Activated CD4-positive, alpha-beta T cell treated with anti-CD3 and anti-CD28 coated beads, Interleukin-2, amount 10 ng/mL, durations not matched to agents 7 days and 5 days (primary cell): ENCODE measurements around the gene SCRN2. TPM values are rescaled to one million over a fixed set of nuclear protein-coding genes. Genes with fewer than 3 reads are reported as not detected.

ENCODE experiments used
- CTCF ChIA-PET: fragments of 350-600 bp; sonication (Branson Sonifier 250); formaldehyde crosslinking; loops from one replicate; lab custom pipeline; 2021; ENCODE audit warnings: antibody characterized with exemption; lab: Charles Lee
- POLR2A ChIA-PET: fragments of 350-600 bp; sonication (Branson Sonifier 250); formaldehyde crosslinking; loops from one replicate; lab custom pipeline; 2021; ENCODE audit warnings: antibody characterized with exemption; lab: Charles Lee
- DNase-seq: peaks from one replicate; pipeline ENCODE4 v3.0.0-alpha.2; 2020
- H3K27ac Mint-ChIP-seq: one replicate; pipeline ENCODE4 v1.8.0; 2021; ENCODE audit warnings: mild to moderate bottlenecking, moderate library complexity, mixed read lengths
- H3K27me3 Mint-ChIP-seq: one replicate; pipeline ENCODE4 v1.8.0; 2021; ENCODE audit warnings: mixed read lengths
- H3K36me3 Mint-ChIP-seq: one replicate; pipeline ENCODE4 v1.8.0; 2021; ENCODE audit warnings: low read depth, mixed read lengths
- H3K4me1 Mint-ChIP-seq: one replicate; pipeline ENCODE4 v1.8.0; 2021; ENCODE audit warnings: mixed read lengths
- H3K4me3 Mint-ChIP-seq: one replicate; pipeline ENCODE4 v1.8.0; 2021; ENCODE audit warnings: mild to moderate bottlenecking, moderate library complexity, mixed read lengths
- H3K9me3 Mint-ChIP-seq: one replicate; pipeline ENCODE4 v1.8.0; 2021; ENCODE audit warnings: mixed read lengths
- total RNA-seq, 2 experiments: library from RNA; stranded (reverse); gene quantifications; one replicate each; pipeline ENCODE4 v1.2.3, GENCODE V29; 2021

The SCRN2 gene
- total RNA-seq, 2 experiments from 2014 or later: 26.8 to 33.2 TPM

DNA sequence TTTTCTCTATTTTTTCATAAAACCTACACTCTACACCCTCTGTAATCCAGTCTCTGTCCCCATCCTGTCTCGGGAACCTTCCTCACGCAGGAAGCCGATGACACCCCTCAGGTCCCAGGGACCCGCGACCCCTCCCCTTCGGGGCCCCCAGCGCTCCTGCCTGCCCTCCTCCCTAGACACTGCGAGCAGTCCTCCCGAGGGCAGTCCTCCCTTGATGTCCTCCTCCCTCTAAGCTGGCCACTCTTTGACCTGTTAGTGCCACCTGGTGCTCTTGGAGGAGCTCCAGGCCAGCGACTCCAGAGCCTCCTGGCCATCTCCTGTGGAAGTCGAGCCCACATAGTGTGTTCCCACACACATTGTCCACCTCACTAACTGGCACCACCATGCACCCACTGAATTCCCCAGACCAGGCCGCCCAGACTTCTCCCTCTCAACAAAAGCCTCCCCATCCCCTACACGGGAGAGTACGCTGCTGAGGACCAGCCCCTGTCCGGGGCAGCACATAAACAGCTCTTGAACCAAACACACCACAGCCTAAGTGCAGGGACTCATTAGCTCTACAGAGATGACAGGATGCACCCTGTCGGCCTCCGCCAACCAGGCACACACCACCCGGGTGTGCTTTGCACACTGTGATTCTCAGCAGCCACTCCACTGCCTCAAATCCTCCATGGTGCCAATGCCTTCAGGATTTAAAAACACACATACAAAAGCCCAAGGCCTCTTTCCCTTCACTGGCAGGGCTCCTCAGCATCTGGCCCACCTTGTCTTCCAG is 28.7 kb downstream of the SCRN2 start:
- no peak overlapping the region for H3K27ac Mint-ChIP-seq
- H3K4me1 Mint-ChIP-seq: no peaks in the 10 kb centered on the region
- CTCF ChIA-PET: interaction anchor here (1.0 kb wide), 1 partner anchor 22 kb away, joined by 3 read pairs; no protein-coding TSS in a partner anchor
- H3K36me3 Mint-ChIP-seq: peaks cover 28% of the 10 kb centered on the region
- H3K4me3 Mint-ChIP-seq: no peak overlapping the region
- DNase-seq: no peak
- H3K27me3 Mint-ChIP-seq: no peaks in the 10 kb centered on the region
- no peaks in the 10 kb centered on the region for H3K9me3 Mint-ChIP-seq
- POLR2A ChIA-PET: no interaction called here

- CTCF ChIA-PET: interaction anchor here (1.0 kb wide), 1 partner anchor 22 kb away, joined by 3 read pairs; no protein-coding TSS in a partner anchor
- H3K4me1 Mint-ChIP-seq: no peaks in the 10 kb centered on the region
- H3K9me3 Mint-ChIP-seq: no peaks in the 10 kb centered on the region
- no peak for DNase-seq
- H3K27ac Mint-ChIP-seq: no peak overlapping the region
- H3K27me3 Mint-ChIP-seq: no peaks in the 10 kb centered on the region
- POLR2A ChIA-PET: no interaction called here
- peaks cover 24% of the 10 kb centered on the region for H3K36me3 Mint-ChIP-seq
- H3K4me3 Mint-ChIP-seq: no peak overlapping the region
Measured at GRCh38 chr17:47811709-47812108, 29.4 kb downstream of the SCRN2 start.

DNA sequence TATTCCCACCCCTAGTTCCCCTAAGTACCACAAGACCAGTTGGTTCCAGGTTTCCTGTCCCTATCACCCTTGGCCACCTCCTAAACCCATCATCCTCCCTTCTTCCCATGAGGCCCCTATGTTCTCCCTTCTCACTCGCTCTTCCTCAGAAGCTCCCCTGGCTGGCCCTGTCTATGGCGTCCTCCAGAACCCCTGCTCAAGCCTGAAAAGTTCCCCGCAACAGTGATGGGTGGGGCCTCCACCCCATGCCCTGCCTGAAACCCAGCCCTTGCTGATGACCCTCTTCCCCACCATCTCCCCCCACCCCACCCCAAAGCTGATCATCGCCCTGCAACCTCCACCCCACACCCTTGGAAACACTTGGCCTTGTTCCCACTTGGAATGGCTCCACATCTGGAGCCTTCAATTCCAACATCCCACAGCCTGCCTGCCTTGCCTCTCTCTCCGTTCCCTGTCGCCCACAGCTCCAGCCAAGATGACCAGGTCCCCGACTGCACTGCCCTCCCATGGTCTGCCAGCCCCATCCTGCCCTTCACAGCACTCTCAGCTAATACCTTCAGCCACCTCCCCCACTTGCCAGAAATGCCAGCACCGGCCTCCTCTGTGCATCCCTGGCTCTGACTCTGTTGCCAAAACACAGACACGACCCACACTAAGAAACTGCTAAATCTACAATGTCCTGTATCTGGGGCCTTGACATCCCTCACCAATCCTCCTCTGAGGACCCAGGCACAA is 30.0 kb downstream of the SCRN2 start:
- DNase-seq: no peak
- Mint-ChIP-seq H3K27me3 (no peaks in the 10 kb centered on the region), H3K27ac (no peak overlapping the region), H3K36me3 (peaks cover 23% of the 10 kb centered on the region), H3K4me1 (no peaks in the 10 kb centered on the region), H3K4me3 (no peak overlapping the region), H3K9me3 (no peaks in the 10 kb centered on the region)
- ChIA-PET CTCF (no interaction called here), POLR2A (no interaction called here)

- H3K4me1 Mint-ChIP-seq: no peaks in the 10 kb centered on the region
- H3K9me3 Mint-ChIP-seq: no peaks in the 10 kb centered on the region
- H3K27me3 Mint-ChIP-seq: no peaks in the 10 kb centered on the region
- no peak for DNase-seq
- H3K27ac Mint-ChIP-seq: no peak overlapping the region
- no peak overlapping the region for H3K4me3 Mint-ChIP-seq
- POLR2A ChIA-PET: no interaction called here
- peaks cover 23% of the 10 kb centered on the region for H3K36me3 Mint-ChIP-seq
- CTCF ChIA-PET: interaction anchor here (0.8 kb wide), 1 partner anchor 21 kb away, joined by 3 read pairs; the partner anchor contains the start of genes LRRC46 and MRPL10
Measured at GRCh38 chr17:47810200-47810821, 30.8 kb downstream of the SCRN2 start.

DNA sequence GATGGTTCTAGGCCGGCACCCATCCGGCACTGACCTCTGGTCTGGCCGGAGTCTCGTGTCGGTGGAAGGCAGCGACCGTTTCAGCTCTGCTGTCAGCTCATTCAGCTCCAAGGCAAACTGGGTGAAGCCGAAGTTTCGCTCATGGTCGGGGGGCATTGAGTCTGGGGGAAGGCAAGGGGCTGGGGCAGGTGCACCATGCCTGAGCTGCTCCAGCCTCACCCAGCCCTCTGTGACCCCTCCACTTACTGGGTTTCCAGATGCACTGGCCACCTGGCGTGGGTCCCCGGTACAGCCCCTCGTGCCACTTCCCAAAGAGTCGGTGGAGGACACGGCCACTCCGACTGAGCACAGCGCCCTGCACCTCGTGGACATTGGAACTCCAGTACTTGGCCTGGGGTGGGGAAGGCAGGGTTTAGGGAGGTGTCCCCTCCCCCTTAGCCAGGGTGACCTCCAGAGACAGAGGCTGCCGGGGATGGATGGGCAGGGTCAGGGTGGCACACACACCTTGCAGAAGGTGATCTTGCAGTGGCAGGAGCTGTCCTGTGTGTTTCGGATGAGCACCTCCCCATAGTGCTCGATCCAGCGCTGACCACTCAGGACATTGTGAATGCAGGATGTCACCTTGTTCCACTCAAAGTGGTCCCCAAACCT is 32.1 kb downstream of the SCRN2 start:
- POLR2A ChIA-PET: no interaction called here
- Mint-ChIP-seq H3K36me3 (peaks cover 19% of the 10 kb centered on the region), H3K27ac (no peak overlapping the region), H3K4me3 (no peak overlapping the region), H3K27me3 (no peaks in the 10 kb centered on the region), H3K4me1 (no peaks in the 10 kb centered on the region), H3K9me3 (no peaks in the 10 kb centered on the region)
- DNase-seq: no peak
- CTCF ChIA-PET: no interaction called here

GRCh38 chr17:47808036-47808829 is 32.8 kb downstream of the SCRN2 start:
- H3K4me1 Mint-ChIP-seq: no peaks in the 10 kb centered on the region
- ChIA-PET CTCF (no interaction called here), POLR2A (no interaction called here)
- DNase-seq: no peak
- no peak overlapping the region for H3K27ac Mint-ChIP-seq
- H3K9me3 Mint-ChIP-seq: no peaks in the 10 kb centered on the region
- H3K36me3 Mint-ChIP-seq: peaks cover 19% of the 10 kb centered on the region
- H3K27me3 Mint-ChIP-seq: no peaks in the 10 kb centered on the region
- H3K4me3 Mint-ChIP-seq: no peak overlapping the region

DNA sequence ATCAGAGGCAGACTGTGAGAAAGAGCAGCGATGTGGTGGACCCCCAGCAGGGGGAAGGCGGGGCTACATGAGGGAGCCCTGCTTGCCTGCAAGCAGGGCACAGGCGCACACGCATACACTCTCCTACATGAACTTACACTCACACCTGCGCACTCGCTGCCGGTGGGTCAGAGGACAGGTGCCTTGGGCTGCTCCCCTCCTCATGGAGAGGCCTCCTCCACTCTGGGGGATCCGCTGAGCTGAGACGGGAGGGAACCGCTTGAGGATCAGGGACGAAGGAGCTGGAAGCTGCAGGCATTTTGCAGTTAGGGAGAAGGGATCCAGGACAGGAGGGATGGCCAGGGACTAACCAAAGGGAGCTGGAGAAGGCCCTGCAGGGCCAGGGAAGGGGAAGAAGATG is 33.7 kb downstream of the SCRN2 start:
- CTCF ChIA-PET: interaction anchor here (0.5 to 0.7 kb wide), 2 partner anchors 24 to 1379 kb away, joined by 3 to 4 read pairs; partner anchors contain the start of genes LRRC46 and MRPL10
- no peaks in the 10 kb centered on the region for H3K9me3 Mint-ChIP-seq

GRCh38 chr17:47806913-47807255 is 34.2 kb downstream of the SCRN2 start:
- no peak overlapping the region for H3K4me3 Mint-ChIP-seq
- H3K36me3 Mint-ChIP-seq: peaks cover 13% of the 10 kb centered on the region
- no peaks in the 10 kb centered on the region for H3K4me1 Mint-ChIP-seq
- no peak for DNase-seq
- ChIA-PET CTCF (interaction anchor here (0.5 to 0.7 kb wide), 2 partner anchors 24 to 1380 kb away, joined by 3 to 4 read pairs; partner anchors contain the start of genes LRRC46 and MRPL10), POLR2A (no interaction called here)
- H3K9me3 Mint-ChIP-seq: no peaks in the 10 kb centered on the region
- no peaks in the 10 kb centered on the region for H3K27me3 Mint-ChIP-seq
- no peak overlapping the region for H3K27ac Mint-ChIP-seq

More for the DNA sequence above, 33.7 kb downstream of the SCRN2 start:
- Mint-ChIP-seq H3K4me1 (no peaks in the 10 kb centered on the region), H3K27me3 (no peaks in the 10 kb centered on the region), H3K36me3 (peaks cover 15% of the 10 kb centered on the region), H3K4me3 (no peak overlapping the region), H3K27ac (no peak overlapping the region)
- POLR2A ChIA-PET: no interaction called here
- no peak for DNase-seq

- H3K9me3 Mint-ChIP-seq: no peaks in the 10 kb centered on the region
- H3K4me1 Mint-ChIP-seq: no peaks in the 10 kb centered on the region
- peaks cover 12% of the 10 kb centered on the region for H3K36me3 Mint-ChIP-seq
- no peaks in the 10 kb centered on the region for H3K27me3 Mint-ChIP-seq
- CTCF ChIA-PET: interaction anchor here (0.5 to 0.7 kb wide), 3 partner anchors 25 to 1380 kb away, joined by 3 to 4 read pairs (median 3); partner anchors contain the start of genes LRRC46 and MRPL10
- no peak for DNase-seq
- H3K27ac Mint-ChIP-seq: peak overlapping the region; percentile 36
- no peak overlapping the region for H3K4me3 Mint-ChIP-seq
- POLR2A ChIA-PET: no interaction called here
Measured at GRCh38 chr17:47806026-47806912, 34.8 kb downstream of the SCRN2 start.

DNA sequence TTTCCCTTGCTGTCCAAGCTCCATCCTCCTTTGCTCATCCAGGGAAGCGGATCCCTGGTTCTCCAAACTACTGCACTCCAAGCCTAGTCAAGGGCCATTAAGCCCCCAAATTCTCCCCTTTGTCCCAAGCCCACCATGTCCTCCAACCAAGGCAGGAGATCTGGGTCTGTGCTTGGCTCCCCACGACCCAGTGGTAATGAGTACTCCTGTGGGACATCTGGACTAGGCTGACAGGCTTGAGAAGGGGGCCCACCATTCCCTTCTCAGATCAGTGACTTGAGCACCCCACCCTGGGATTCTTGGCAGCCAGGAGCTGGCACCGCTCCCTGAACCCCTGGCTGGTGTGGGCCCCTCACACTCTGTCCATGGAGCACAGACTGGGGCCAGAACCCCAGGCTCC is 36.6 kb downstream of the SCRN2 start:
- Mint-ChIP-seq H3K27ac (no peak overlapping the region), H3K4me3 (no peak overlapping the region), H3K27me3 (no peaks in the 10 kb centered on the region), H3K4me1 (no peaks in the 10 kb centered on the region), H3K36me3 (peaks cover 6% of the 10 kb centered on the region), H3K9me3 (no peaks in the 10 kb centered on the region)
- ChIA-PET CTCF (interaction anchor here (0.8 kb wide), 2 partner anchors 10 to 17 kb away, joined by 3 to 4 read pairs; partner anchors contain the start of gene OSBPL7), POLR2A (no interaction called here)
- DNase-seq: no peak

DNA sequence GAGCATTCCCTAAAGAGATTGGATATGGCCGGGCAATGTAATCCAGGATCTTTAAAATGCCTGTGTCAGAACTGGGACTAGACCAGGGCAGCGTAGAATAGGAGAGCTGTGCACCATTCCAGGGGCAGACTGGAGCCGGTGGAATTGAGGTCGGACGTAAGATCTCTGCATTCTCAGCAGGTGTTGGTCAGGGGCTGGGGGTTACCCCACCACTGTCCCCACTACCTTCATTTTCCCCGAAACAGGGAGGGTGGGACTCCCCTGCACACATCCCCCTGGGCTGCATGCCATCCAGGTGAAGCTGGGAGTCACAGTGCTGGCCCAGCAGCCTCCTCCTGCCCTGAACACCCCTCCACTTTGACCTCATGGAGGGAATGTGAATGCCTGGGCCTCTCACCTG is 37.3 kb downstream of the SCRN2 start:
- H3K27me3 Mint-ChIP-seq: no peaks in the 10 kb centered on the region
- CTCF ChIA-PET: interaction anchor here (0.8 kb wide), 1 partner anchor 11 kb away, joined by 3 read pairs; no protein-coding TSS in a partner anchor
- no peak for DNase-seq
- POLR2A ChIA-PET: no interaction called here
- no peak overlapping the region for H3K4me3 Mint-ChIP-seq
- H3K4me1 Mint-ChIP-seq: no peaks in the 10 kb centered on the region
- H3K36me3 Mint-ChIP-seq: peaks cover 5% of the 10 kb centered on the region
- no peaks in the 10 kb centered on the region for H3K9me3 Mint-ChIP-seq
- no peak overlapping the region for H3K27ac Mint-ChIP-seq
